Lung (tissue), 12 donors: ENCODE measurements around the gene BCAM. TPM values are rescaled to one million over a fixed set of nuclear protein-coding genes. Genes with fewer than 3 reads are reported as not detected.

ENCODE experiments used
- ATAC-seq: fragments of 200-7000 bp; cut with Tn5 transposase; one replicate; pipeline ENCODE4 v1.9.1; 2020; ENCODE audit warnings: moderate number of reproducible peaks; ENCODE audit not compliant: insufficient read depth, low FRiP score
- DNase-seq, 3 donors: peaks; one replicate each; pipeline ENCODE4 v3.0.0-alpha.2; 2013 to 2017
- H3K27ac ChIP-seq, 2 donors: one replicate each; pipeline ENCODE4 v1.5.1; 2013; ENCODE audit warnings: mild to moderate bottlenecking in 2 of 2, moderate library complexity in 2 of 2, control low read depth in 1 of 2, inconsistent platforms in 1 of 2, low read depth in 1 of 2, low read length in 1 of 2
- H3K27me3 ChIP-seq, 3 donors: one replicate each; pipeline ENCODE4 v1.5.1; 2013; ENCODE audit warnings: low read length in 2 of 3; ENCODE audit not compliant: control insufficient read depth in 3 of 3, insufficient read depth in 3 of 3
- H3K36me3 ChIP-seq, 4 donors: one replicate each; pipeline ENCODE4 v1.5.1; 2013; ENCODE audit warnings: low read length in 4 of 4, mild to moderate bottlenecking in 1 of 4, moderate library complexity in 1 of 4; ENCODE audit not compliant: control insufficient read depth in 4 of 4, insufficient read depth in 4 of 4
- H3K4me1 ChIP-seq, 5 donors: one replicate each; pipeline ENCODE4 v1.5.1; 2013; ENCODE audit warnings: low read length in 5 of 5, mild to moderate bottlenecking in 2 of 5, moderate library complexity in 1 of 5; ENCODE audit not compliant: control insufficient read depth in 5 of 5, insufficient read depth in 5 of 5
- H3K4me3 ChIP-seq: one replicate; pipeline ENCODE4 v1.5.1; 2013; ENCODE audit warnings: mild to moderate bottlenecking, control low read depth, moderate library complexity
- H3K9ac ChIP-seq, 2 donors: one replicate each; pipeline ENCODE4 v1.5.1; 2013; ENCODE audit warnings: low read length in 2 of 2, control low read depth in 1 of 2; ENCODE audit not compliant: insufficient read depth in 1 of 2
- H3K9me3 ChIP-seq, 4 donors: one replicate each; pipeline ENCODE4 v1.5.1; 2013; ENCODE audit warnings: low read length in 3 of 4, mild to moderate bottlenecking in 1 of 4, moderate library complexity in 1 of 4; ENCODE audit not compliant: control insufficient read depth in 4 of 4, insufficient read depth in 3 of 4
- CTCF ChIP-seq: IDR thresholded peaks from 2 replicates; pipeline ENCODE4 v1.5.1; 2012; ENCODE audit warnings: mild to moderate bottlenecking; ENCODE audit errors: control extremely low read depth, extremely low read depth
- WGBS, 2 donors: extraction: QIAGEN DNeasy Blood & Tissue Kit; methylation state at CpG; one replicate each; pipeline ENCODE4 v1.1.7; 2013; 5-methylcytosine and 5-hydroxymethylcytosine counted together
- polyA plus RNA-seq, 2 donors: library from polyadenylated mRNA; stranded (reverse); fragments of 200-250 nt; gene quantifications; one replicate each; pipeline ENCODE4 v1.2.1, GENCODE V29; 2013
- total RNA-seq, 2 donors: library from RNA; depleted of rRNA in 1 of 2; stranded (reverse); fragments of >200 nt in 1 of 2; gene quantifications; one replicate each; pipeline ENCODE4 v1.2.1, GENCODE V29; 2014 to 2021
- donor health status: control.
- donor health status: control.
- donor health status: Bipolar disorder and iron deficiency.
- donor health status: healthy.
- donor health status: DM: yes; HTN: yes; CAD: no.

BCAM gene
- total and polyA plus RNA-seq, 4 donors = 59.2 to 225 (median 185) TPM

GRCh38 chr19:44851427-44851826 is 42.5 kb downstream of the BCAM start:
- Histone ChIP-seq H3K27ac (no peak overlapping the region), H3K9me3 (no peaks in the 10 kb centered on the region), H3K27me3 (no peaks in the 10 kb centered on the region), H3K4me3 (no peak overlapping the region), H3K4me1 (peaks cover 0 to 23% (median 12%) of the 10 kb centered on the region in 5 donors), H3K36me3 (peaks cover 0 to 5% (median 0%) of the 10 kb centered on the region in 4 donors), H3K9ac (no peak overlapping the region)
- no peak for TF ChIP-seq CTCF
- 36 to 54% methylated on average over 2 of the region's 2 CpGs for WGBS, 2 donors
- ATAC-seq = no peak
- no peak for DNase-seq

- no peaks in the 10 kb centered on the region for H3K27me3 ChIP-seq
- ATAC-seq = no peak
- peak overlapping the region in 1 of 2 donors; percentile 8 for H3K27ac ChIP-seq
- DNase-seq = no peak
- 91 to 94% methylated on average over 1 of the region's 1 CpG for WGBS, 2 donors
- TF ChIP-seq CTCF = no peak
- peaks cover 0 to 16% (median 0%) of the 10 kb centered on the region in 5 donors for H3K4me1 ChIP-seq
- H3K9me3 ChIP-seq = no peaks in the 10 kb centered on the region
- peaks cover 0 to 7% (median 3%) of the 10 kb centered on the region in 4 donors for H3K36me3 ChIP-seq
- no peak overlapping the region for H3K4me3 ChIP-seq
- H3K9ac ChIP-seq = no peak overlapping the region
These were observed 46.7 kb downstream of the BCAM start for GRCh38 chr19:44855606-44856005.

DNA sequence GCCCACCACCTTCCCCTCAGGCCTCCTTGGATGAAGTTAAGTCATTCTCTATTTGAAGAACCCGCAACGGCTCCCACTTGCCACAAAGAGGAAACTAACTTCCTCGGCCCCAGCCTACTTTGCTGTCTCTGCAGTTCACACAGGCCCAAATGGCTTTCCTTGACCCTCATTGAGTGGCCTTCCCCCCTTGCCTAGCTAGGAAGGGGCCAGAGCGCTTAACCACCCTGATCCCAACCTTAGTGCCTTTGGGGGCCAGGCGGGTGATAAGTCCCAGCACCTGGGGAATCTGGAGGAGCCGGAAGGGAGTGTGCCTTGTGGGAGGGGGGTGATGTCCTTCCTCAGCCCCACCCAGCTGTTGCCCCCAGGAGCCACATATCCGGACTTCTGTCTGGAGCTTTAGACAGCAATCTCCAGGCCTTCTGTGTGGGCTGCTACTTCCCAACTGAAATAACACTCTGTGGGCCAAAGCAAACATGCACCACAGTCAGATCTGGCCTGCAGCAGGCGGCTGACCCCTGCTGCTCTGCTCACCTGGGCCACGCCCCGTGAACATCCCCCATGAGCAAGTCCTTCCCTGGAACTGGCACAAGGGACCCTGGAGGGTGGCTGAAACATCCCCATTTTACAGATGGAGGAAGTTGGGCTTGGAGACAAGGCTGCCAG is 47.6 kb downstream of the BCAM start:
- peak; percentile 49 for ATAC-seq
- Histone ChIP-seq H3K4me3 (no peak overlapping the region), H3K36me3 (peaks cover 0 to 7% (median 6%) of the 10 kb centered on the region in 4 donors), H3K9me3 (no peaks in the 10 kb centered on the region), H3K4me1 (peaks cover 0 to 11% (median 0%) of the 10 kb centered on the region in 5 donors), H3K27ac (peak overlapping the region; percentile 3 to 10), H3K27me3 (no peaks in the 10 kb centered on the region), H3K9ac (no peak overlapping the region)
- no peak for TF ChIP-seq CTCF
- DNase-seq = peak in 1 of 3 donors; percentile 15
- 22 to 33% methylated on average over 10 of the region's 10 CpGs for WGBS, 2 donors
